ENCODE results near the gene TBX10.
A peak's percentile ranks its signal among the peaks of the same experiment; 100 is the strongest.
"Not testable (repeated sequence)": the region's sequence is repeated elsewhere in the genome, so short reads cannot be mapped to it uniquely, and the experiment has no call there.

TBX10 gene

GRCh38 chr11:67608486-67608885, 31.1 kb downstream of the TBX10 start:
- no peak overlapping the region for H3K4me3 ChIP-seq (ENCODE audit: low read length)
- no peak for DNase-seq (ENCODE audit: low read depth, low spot score)

GRCh38 chr11:67607507-67607906, 32.1 kb downstream of the TBX10 start:
- H3K4me3 ChIP-seq (ENCODE audit: low read length): peak overlapping the region; percentile 94
- no peak for DNase-seq (ENCODE audit: low read depth, low spot score)

GRCh38 chr11:67606492-67607295, 32.9 kb downstream of the TBX10 start, which contains the start of gene NDUFV1:
Gene NDUFV1, plus strand, starts transcription at chr11:67606936. Its CDS starts 69 bp downstream, at chr11:67607005.
- DNase-seq (ENCODE audit: low read depth, low spot score): peak; percentile 88
- H3K4me3 ChIP-seq (ENCODE audit: low read length): peak within 1 kb of the TSS; percentile 94

- peak overlapping the region; percentile 94 for H3K4me3 ChIP-seq (ENCODE audit: low read length)
- no peak for DNase-seq (ENCODE audit: low read depth, low spot score)
Measured at GRCh38 chr11:67606093-67606491, 33.5 kb downstream of the TBX10 start.

- H3K4me3 ChIP-seq (ENCODE audit: low read length): no peak overlapping the region
- no peak for DNase-seq (ENCODE audit: low read depth, low spot score)
Measured at GRCh38 chr11:67605231-67606011, 34.1 kb downstream of the TBX10 start.

- no peak for DNase-seq (ENCODE audit: low read depth, low spot score)
Measured at GRCh38 chr11:67604815-67605214, 34.7 kb downstream of the TBX10 start.

GRCh38 chr11:67604119-67604518, 35.4 kb downstream of the TBX10 start:
- H3K4me3 ChIP-seq (ENCODE audit: low read length); DNase-seq (ENCODE audit: low read depth, low spot score): not testable (repeated sequence)

More at GRCh38 chr11:67604815-67605214, 34.7 kb downstream of the TBX10 start:
- no peak overlapping the region for H3K4me3 ChIP-seq (ENCODE audit: low read length)

- H3K4me3 ChIP-seq (ENCODE audit: low read length): no peak overlapping the region
- no peak for DNase-seq (ENCODE audit: low read depth, low spot score)
Measured at GRCh38 chr11:67601098-67601497, 38.5 kb downstream of the TBX10 start.

GRCh38 chr11:67600324-67601029, 39.1 kb downstream of the TBX10 start:
- no peak for DNase-seq (ENCODE audit: low read depth, low spot score)
- H3K4me3 ChIP-seq (ENCODE audit: low read length): no peak overlapping the region

GRCh38 chr11:67599149-67599548, 40.4 kb downstream of the TBX10 start:
- H3K4me3 ChIP-seq (ENCODE audit: low read length): no peak overlapping the region
- DNase-seq (ENCODE audit: low read depth, low spot score): no peak

- not testable (repeated sequence) for DNase-seq (ENCODE audit: low read depth, low spot score); H3K4me3 ChIP-seq (ENCODE audit: low read length)
Measured at GRCh38 chr11:67597963-67598362, 41.6 kb downstream of the TBX10 start.

- not testable (repeated sequence) for DNase-seq (ENCODE audit: low read depth, low spot score); H3K4me3 ChIP-seq (ENCODE audit: low read length)
Measured at GRCh38 chr11:67597458-67597857, 42.1 kb downstream of the TBX10 start.

GRCh38 chr11:67596753-67597300, 42.7 kb downstream of the TBX10 start:
- H3K4me3 ChIP-seq (ENCODE audit: low read length): no peak overlapping the region
- DNase-seq (ENCODE audit: low read depth, low spot score): no peak

GRCh38 chr11:67594480-67594879, 45.1 kb downstream of the TBX10 start:
- DNase-seq (ENCODE audit: low read depth, low spot score): no peak
- no peak overlapping the region for H3K4me3 ChIP-seq (ENCODE audit: low read length)

- DNase-seq (ENCODE audit: low read depth, low spot score): no peak
- no peak overlapping the region for H3K4me3 ChIP-seq (ENCODE audit: low read length)
Measured at GRCh38 chr11:67593565-67593905, 46.0 kb downstream of the TBX10 start.

- no peak for DNase-seq (ENCODE audit: low read depth, low spot score)
- no peak overlapping the region for H3K4me3 ChIP-seq (ENCODE audit: low read length)
Measured at GRCh38 chr11:67592880-67593564, 46.5 kb downstream of the TBX10 start.

- H3K4me3 ChIP-seq (ENCODE audit: low read length); DNase-seq (ENCODE audit: low read depth, low spot score): not testable (repeated sequence)
Measured at GRCh38 chr11:67588899-67589415, 50.6 kb downstream of the TBX10 start.

- no peak for DNase-seq (ENCODE audit: low read depth, low spot score)
- H3K4me3 ChIP-seq (ENCODE audit: low read length): no peak overlapping the region
Measured at GRCh38 chr11:67588136-67588503, 51.4 kb downstream of the TBX10 start.
